SK-N-SH treated with all-trans-retinoic acid at 6 μM for 48 hours (cell line): ENCODE measurements around the gene FAM217B.

Experiments used
- ARNTL ChIP-seq: fragments of 450-650 bp; formaldehyde crosslinking; IDR thresholded peaks from 2 replicates; pipeline ENCODE4 v1.5.0; 2020; ENCODE audit warnings: low read depth, mild to moderate bottlenecking, moderate library complexity, borderline replicate concordance
- ESRRG ChIP-seq: fragments of 250-450 bp; sonication (Bioruptor Pico); IDR thresholded peaks from 2 replicates; pipeline ENCODE4 v1.6.1; 2021; ENCODE audit warnings: mild to moderate bottlenecking
- ISL1 ChIP-seq: fragments of 250-450 bp; sonication (Bioruptor Pico); IDR thresholded peaks from 2 replicates; pipeline ENCODE4 v2.1.2; 2022; ENCODE audit warnings: mild to moderate bottlenecking, moderate library complexity
- TCF4 ChIP-seq: fragments of 250-450 bp; sonication (Bioruptor Pico); IDR thresholded peaks from 2 replicates; pipeline ENCODE4 v1.8.0; 2021; ENCODE audit warnings: mild to moderate bottlenecking, moderate library complexity, borderline replicate concordance
- TOX ChIP-seq: fragments of 250-450 bp; sonication (Bioruptor Pico); IDR thresholded peaks from 2 replicates; pipeline ENCODE4 v1.8.0; 2021; ENCODE audit warnings: mild to moderate bottlenecking, moderate library complexity, borderline replicate concordance
- ZFP3 ChIP-seq: fragments of 250-450 bp; sonication (Bioruptor Pico); IDR thresholded peaks from 2 replicates; pipeline ENCODE4 v1.5.0; 2020; ENCODE audit warnings: mild to moderate bottlenecking, moderate library complexity
- ZNF8 ChIP-seq: fragments of 450-650 bp; formaldehyde crosslinking; IDR thresholded peaks from 2 replicates; pipeline ENCODE4 v1.5.0; 2020; ENCODE audit warnings: mild to moderate bottlenecking, moderate library complexity
- TF ChIP-seq, protein P1 (sequence below): fragments of 250-450 bp; sonication (Bioruptor Pico); IDR thresholded peaks from 2 replicates; pipeline ENCODE4 v1.5.1; 2020; ENCODE audit warnings: low read depth, mild to moderate bottlenecking, moderate library complexity
- TF ChIP-seq, protein P2 (sequence below): fragments of 250-450 bp; sonication (Bioruptor Pico); IDR thresholded peaks from 2 replicates; pipeline ENCODE4 v1.8.0; 2020; ENCODE audit warnings: mild to moderate bottlenecking, moderate library complexity, borderline replicate concordance
- TF ChIP-seq, protein P3 (sequence below): fragments of 250-450 bp; sonication (Bioruptor Pico); IDR thresholded peaks from 2 replicates; pipeline ENCODE4 v1.5.0; 2020; ENCODE audit warnings: mild to moderate bottlenecking, moderate library complexity

DNA sequence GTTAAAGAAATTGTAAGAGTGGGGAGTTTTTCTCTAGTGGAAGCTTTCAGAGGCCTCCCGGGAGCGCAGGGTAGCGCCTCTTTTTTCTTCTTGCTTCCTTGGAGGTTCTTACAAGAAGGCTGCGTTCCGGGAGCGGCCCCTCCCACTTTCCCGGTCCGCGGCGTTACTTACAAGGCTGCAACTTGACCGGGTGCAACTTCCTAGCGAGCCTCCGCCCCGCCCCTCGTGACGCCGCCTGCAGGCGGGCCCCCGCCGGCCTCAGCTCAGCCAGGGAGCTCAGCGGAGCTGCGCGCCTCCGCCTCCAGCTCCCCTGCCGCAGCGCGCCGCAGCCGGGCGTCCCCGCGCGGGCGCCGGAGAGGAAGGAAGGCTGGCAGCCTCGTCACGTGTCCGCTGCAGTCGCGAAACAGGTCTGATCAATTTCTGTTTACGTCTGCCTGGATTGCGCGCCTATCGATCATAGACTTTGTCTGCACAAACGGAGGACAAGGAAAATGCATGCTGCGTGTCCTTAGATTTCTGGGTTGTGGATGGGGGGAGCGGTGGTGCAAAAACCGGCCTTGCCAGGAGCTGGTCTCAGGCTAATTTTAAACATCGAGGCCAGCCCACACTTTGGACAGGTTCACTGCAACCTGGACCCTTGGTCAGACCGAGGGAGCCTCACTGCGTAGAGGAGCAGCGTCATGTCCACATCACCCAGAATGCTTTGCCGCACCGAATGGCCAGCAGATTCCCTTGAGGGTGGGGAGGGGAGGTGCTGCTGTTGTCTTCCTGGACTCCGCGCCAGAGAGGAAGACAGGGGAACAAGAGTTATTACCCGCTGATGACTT, at the start of gene FAM217B, which contains the start of gene PPP1R3D:
- no peak for TF ChIP-seq ISL1 (CRISPR knock-in tag)
- TF ChIP-seq, protein P1, sequence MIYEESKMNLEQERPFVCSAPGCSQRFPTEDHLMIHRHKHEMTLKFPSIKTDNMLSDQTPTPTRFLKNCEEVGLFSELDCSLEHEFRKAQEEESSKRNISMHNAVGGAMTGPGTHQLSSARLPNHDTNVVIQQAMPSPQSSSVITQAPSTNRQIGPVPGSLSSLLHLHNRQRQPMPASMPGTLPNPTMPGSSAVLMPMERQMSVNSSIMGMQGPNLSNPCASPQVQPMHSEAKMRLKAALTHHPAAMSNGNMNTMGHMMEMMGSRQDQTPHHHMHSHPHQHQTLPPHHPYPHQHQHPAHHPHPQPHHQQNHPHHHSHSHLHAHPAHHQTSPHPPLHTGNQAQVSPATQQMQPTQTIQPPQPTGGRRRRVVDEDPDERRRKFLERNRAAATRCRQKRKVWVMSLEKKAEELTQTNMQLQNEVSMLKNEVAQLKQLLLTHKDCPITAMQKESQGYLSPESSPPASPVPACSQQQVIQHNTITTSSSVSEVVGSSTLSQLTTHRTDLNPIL: no peak
- TF ChIP-seq ARNTL (CRISPR knock-in tag): no peak
- no peak for TF ChIP-seq ZFP3 (CRISPR knock-in tag)
- TF ChIP-seq ESRRG (CRISPR knock-in tag): no peak
- TF ChIP-seq TCF4 (CRISPR knock-in tag): no peak
- TF ChIP-seq, protein P2, sequence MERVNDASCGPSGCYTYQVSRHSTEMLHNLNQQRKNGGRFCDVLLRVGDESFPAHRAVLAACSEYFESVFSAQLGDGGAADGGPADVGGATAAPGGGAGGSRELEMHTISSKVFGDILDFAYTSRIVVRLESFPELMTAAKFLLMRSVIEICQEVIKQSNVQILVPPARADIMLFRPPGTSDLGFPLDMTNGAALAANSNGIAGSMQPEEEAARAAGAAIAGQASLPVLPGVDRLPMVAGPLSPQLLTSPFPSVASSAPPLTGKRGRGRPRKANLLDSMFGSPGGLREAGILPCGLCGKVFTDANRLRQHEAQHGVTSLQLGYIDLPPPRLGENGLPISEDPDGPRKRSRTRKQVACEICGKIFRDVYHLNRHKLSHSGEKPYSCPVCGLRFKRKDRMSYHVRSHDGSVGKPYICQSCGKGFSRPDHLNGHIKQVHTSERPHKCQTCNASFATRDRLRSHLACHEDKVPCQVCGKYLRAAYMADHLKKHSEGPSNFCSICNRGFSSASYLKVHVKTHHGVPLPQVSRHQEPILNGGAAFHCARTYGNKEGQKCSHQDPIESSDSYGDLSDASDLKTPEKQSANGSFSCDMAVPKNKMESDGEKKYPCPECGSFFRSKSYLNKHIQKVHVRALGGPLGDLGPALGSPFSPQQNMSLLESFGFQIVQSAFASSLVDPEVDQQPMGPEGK (CRISPR knock-in tag): no peak
- no peak for TF ChIP-seq ZNF8 (CRISPR knock-in tag)
- TF ChIP-seq, protein P3, sequence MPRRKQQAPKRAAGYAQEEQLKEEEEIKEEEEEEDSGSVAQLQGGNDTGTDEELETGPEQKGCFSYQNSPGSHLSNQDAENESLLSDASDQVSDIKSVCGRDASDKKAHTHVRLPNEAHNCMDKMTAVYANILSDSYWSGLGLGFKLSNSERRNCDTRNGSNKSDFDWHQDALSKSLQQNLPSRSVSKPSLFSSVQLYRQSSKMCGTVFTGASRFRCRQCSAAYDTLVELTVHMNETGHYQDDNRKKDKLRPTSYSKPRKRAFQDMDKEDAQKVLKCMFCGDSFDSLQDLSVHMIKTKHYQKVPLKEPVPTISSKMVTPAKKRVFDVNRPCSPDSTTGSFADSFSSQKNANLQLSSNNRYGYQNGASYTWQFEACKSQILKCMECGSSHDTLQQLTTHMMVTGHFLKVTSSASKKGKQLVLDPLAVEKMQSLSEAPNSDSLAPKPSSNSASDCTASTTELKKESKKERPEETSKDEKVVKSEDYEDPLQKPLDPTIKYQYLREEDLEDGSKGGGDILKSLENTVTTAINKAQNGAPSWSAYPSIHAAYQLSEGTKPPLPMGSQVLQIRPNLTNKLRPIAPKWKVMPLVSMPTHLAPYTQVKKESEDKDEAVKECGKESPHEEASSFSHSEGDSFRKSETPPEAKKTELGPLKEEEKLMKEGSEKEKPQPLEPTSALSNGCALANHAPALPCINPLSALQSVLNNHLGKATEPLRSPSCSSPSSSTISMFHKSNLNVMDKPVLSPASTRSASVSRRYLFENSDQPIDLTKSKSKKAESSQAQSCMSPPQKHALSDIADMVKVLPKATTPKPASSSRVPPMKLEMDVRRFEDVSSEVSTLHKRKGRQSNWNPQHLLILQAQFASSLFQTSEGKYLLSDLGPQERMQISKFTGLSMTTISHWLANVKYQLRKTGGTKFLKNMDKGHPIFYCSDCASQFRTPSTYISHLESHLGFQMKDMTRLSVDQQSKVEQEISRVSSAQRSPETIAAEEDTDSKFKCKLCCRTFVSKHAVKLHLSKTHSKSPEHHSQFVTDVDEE (CRISPR knock-in tag): no peak
- no peak for TF ChIP-seq TOX (CRISPR knock-in tag)
